ENCODE data around the gene ZBTB26.

Gene ZBTB26

GRCh38 chr9:122931226-122932121, at the start of gene ZBTB26:
Gene ZBTB26, minus strand, starts transcription at chr9:122931512. Its CDS starts 11,578 bp downstream, at chr9:122919934.
- peak; percentile 48 to 78 for DNase-seq

- no peak for DNase-seq
Measured at GRCh38 chr9:122978601-122979000, 47.3 kb upstream of the ZBTB26 start.

GRCh38 chr9:122975196-122975595, 43.9 kb upstream of the ZBTB26 start:
- DNase-seq, result no peak

GRCh38 chr9:122961139-122961538, 29.8 kb upstream of the ZBTB26 start:
- DNase-seq, result no peak

GRCh38 chr9:122955961-122956360, 24.6 kb upstream of the ZBTB26 start:
- no peak for DNase-seq

- DNase-seq, result no peak
Measured at GRCh38 chr9:122954253-122954691, 23.0 kb upstream of the ZBTB26 start.

GRCh38 chr9:122951056-122951455, 19.7 kb upstream of the ZBTB26 start:
- DNase-seq, result no peak

GRCh38 chr9:122950263-122950662, 19.0 kb upstream of the ZBTB26 start:
- no peak for DNase-seq

GRCh38 chr9:122949696-122950095, 18.4 kb upstream of the ZBTB26 start:
- DNase-seq, result no peak

- DNase-seq, result no peak
Measured at GRCh38 chr9:122948313-122948712, 17.0 kb upstream of the ZBTB26 start.

GRCh38 chr9:122946461-122947005, 15.2 kb upstream of the ZBTB26 start:
- DNase-seq, result no peak

GRCh38 chr9:122944960-122945888, 13.9 kb upstream of the ZBTB26 start:
- no peak for DNase-seq

- DNase-seq, result no peak
Measured at GRCh38 chr9:122941582-122942234, 10.4 kb upstream of the ZBTB26 start.

- peak; percentile 75 to 95 for DNase-seq
Measured at GRCh38 chr9:122940749-122941581, 9.7 kb upstream of the ZBTB26 start, which contains the start of gene RABGAP1. Gene RABGAP1, plus strand, starts transcription at chr9:122941020. Its CDS starts 16,040 bp downstream, at chr9:122957060.

- DNase-seq, result no peak
Measured at GRCh38 chr9:122940454-122940748, 9.1 kb upstream of the ZBTB26 start.

- no peak for DNase-seq
Measured at GRCh38 chr9:122939601-122940000, 8.3 kb upstream of the ZBTB26 start.

- DNase-seq, result no peak
Measured at GRCh38 chr9:122936883-122937282, 5.6 kb upstream of the ZBTB26 start.

- no peak for DNase-seq
Measured at GRCh38 chr9:122936464-122936863, 5.2 kb upstream of the ZBTB26 start.

- DNase-seq, result no peak
Measured at GRCh38 chr9:122930541-122931225, 629 bp downstream of the ZBTB26 start.

- DNase-seq, result no peak
Measured at GRCh38 chr9:122929796-122930354, 1.4 kb downstream of the ZBTB26 start.

- DNase-seq, result no peak
Measured at GRCh38 chr9:122923947-122924346, 7.4 kb downstream of the ZBTB26 start.

All from cerebellar nuclear complex (tissue), 1 donor.